Thymus (tissue), 11 donors: ENCODE results near the gene NEDD4. TPM values are rescaled to one million over a fixed set of nuclear protein-coding genes. Genes with fewer than 3 reads are reported as not detected.
"Not testable (repeated sequence)": the region's sequence is repeated elsewhere in the genome, so short reads cannot be mapped to it uniquely, and the experiment has no call there.

ENCODE experiments used
- DNase-seq, 9 donors: peaks; one replicate each; pipeline ENCODE4 v3.0.0-alpha.2; 2013; ENCODE audit warnings: low spot score in 9 of 9, low read depth in 6 of 9, missing footprints in 1 of 9
- H3K27ac ChIP-seq, 2 donors: one replicate each; pipeline ENCODE4 v1.5.1; 2013; ENCODE audit warnings: control low read depth in 1 of 2, low read depth in 1 of 2, low read length in 1 of 2, mild to moderate bottlenecking in 1 of 2, moderate library complexity in 1 of 2
- H3K27me3 ChIP-seq, 2 donors: one replicate each; pipeline ENCODE4 v1.5.1; 2013; ENCODE audit warnings: low read length in 1 of 2; ENCODE audit not compliant: control insufficient read depth in 2 of 2, insufficient read depth in 1 of 2
- H3K36me3 ChIP-seq, 2 donors: one replicate each; pipeline ENCODE4 v1.5.1; 2013; ENCODE audit warnings: low read length in 1 of 2, mild to moderate bottlenecking in 1 of 2, moderate library complexity in 1 of 2; ENCODE audit not compliant: control insufficient read depth in 2 of 2, insufficient read depth in 2 of 2
- H3K4me1 ChIP-seq, 2 donors: one replicate each; pipeline ENCODE4 v1.5.1; 2013; ENCODE audit warnings: low read length in 2 of 2; ENCODE audit not compliant: control insufficient read depth in 2 of 2, insufficient read depth in 2 of 2
- H3K4me3 ChIP-seq, 2 donors: one replicate each; pipeline ENCODE4 v1.5.1; 2013; ENCODE audit warnings: low read length in 2 of 2, control low read depth in 1 of 2, mild to moderate bottlenecking in 1 of 2
- H3K9me3 ChIP-seq, 2 donors: one replicate each; pipeline ENCODE4 v1.5.1; 2013; ENCODE audit warnings: low read length in 1 of 2, mild to moderate bottlenecking in 1 of 2; ENCODE audit not compliant: control insufficient read depth in 2 of 2, insufficient read depth in 1 of 2
- WGBS: extraction: QIAGEN DNeasy Blood & Tissue Kit; methylation state at CpG from one replicate; pipeline ENCODE4 v1.1.7; 2013; 5-methylcytosine and 5-hydroxymethylcytosine counted together
- polyA plus RNA-seq: library from polyadenylated mRNA; stranded (reverse); fragments of 200-250 nt; gene quantifications from one replicate; pipeline ENCODE4 v1.2.3, GENCODE V29; 2013
- total RNA-seq: library from RNA; stranded (reverse); fragments of 120-200 nt; gene quantifications from one replicate; pipeline ENCODE4 v1.2.4, GENCODE V29; 2013
- donor health status: healthy.

Gene NEDD4
- total and polyA plus RNA-seq, 2 donors = 4.4 to 8.8 TPM

GRCh38 chr15:55823191-55823670 is 170.2 kb downstream of the NEDD4 start:
- 82% methylated on average over 3 of the region's 3 CpGs for WGBS
- Histone ChIP-seq H3K27ac (no peak overlapping the region), H3K27me3 (no peaks in the 10 kb centered on the region), H3K4me1 (no peaks in the 10 kb centered on the region), H3K9me3 (no peaks in the 10 kb centered on the region), H3K36me3 (no peaks in the 10 kb centered on the region), H3K4me3 (no peak overlapping the region)
- no peak for DNase-seq

DNA sequence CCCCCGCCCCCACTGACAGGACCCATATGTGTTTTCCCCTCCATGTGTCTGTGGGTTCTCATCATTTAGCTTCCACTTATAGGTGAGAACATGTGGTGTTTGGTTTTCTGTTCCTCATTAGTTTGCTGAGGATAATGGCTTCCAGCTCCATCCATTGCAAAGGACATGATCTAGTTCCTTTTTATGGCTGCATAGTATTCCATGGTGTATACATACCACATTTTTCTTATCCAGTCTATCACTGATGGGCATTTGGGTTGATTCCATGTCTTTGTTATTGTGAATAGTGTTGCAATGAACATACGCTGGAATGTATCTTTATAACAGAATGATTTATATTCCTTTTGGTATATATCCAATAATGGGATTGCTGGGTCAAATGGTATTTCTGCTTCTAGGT is 171.7 kb downstream of the NEDD4 start:
- WGBS = 97% methylated on average over 2 of the region's 2 CpGs
- not testable (repeated sequence) for H3K4me1 ChIP-seq, H3K4me3 ChIP-seq, H3K27me3 ChIP-seq, H3K27ac ChIP-seq, H3K36me3 ChIP-seq, H3K9me3 ChIP-seq, DNase-seq

DNA sequence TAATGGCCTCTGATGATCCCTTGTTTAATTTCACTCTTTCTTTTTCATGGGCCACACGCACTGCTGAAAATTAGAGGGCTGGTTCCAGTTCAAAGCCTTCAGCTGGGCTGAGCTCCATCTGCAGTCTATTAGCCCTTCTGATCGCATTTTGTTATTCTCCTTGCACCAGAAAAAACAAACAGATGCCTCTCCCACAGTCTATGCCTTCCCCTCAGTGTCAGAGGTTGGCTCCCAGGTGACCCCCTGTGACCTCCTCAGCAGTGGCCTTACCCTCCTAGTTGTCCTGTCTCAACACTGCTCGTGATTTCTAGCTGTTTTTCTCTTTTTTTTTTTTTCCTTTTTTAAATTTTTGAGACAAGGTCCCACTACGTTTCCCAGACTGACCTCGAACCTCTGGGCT is 173.4 kb downstream of the NEDD4 start:
- WGBS = 97% methylated on average over 5 of the region's 5 CpGs

GRCh38 chr15:55819397-55820034 is 173.9 kb downstream of the NEDD4 start:
- no peaks in the 10 kb centered on the region for H3K36me3 ChIP-seq
- no peak overlapping the region for H3K27ac ChIP-seq
- no peaks in the 10 kb centered on the region for H3K27me3 ChIP-seq
- no peaks in the 10 kb centered on the region for H3K4me1 ChIP-seq
- 97% methylated on average over 10 of the region's 10 CpGs for WGBS
- no peaks in the 10 kb centered on the region for H3K9me3 ChIP-seq
- DNase-seq = no peak
- H3K4me3 ChIP-seq = no peak overlapping the region

More for the DNA sequence above, 173.4 kb downstream of the NEDD4 start:
- Histone ChIP-seq H3K4me3 (no peak overlapping the region), H3K36me3 (no peaks in the 10 kb centered on the region), H3K9me3 (no peaks in the 10 kb centered on the region), H3K27ac (no peak overlapping the region), H3K27me3 (no peaks in the 10 kb centered on the region), H3K4me1 (no peaks in the 10 kb centered on the region)
- no peak for DNase-seq

- Histone ChIP-seq H3K27me3 (no peaks in the 10 kb centered on the region), H3K4me3 (no peak overlapping the region), H3K27ac (no peak overlapping the region), H3K4me1 (no peaks in the 10 kb centered on the region), H3K36me3 (no peaks in the 10 kb centered on the region), H3K9me3 (no peaks in the 10 kb centered on the region)
- DNase-seq = no peak
These were observed 177.4 kb downstream of the NEDD4 start for GRCh38 chr15:55816017-55816416.

GRCh38 chr15:55802600-55803376 is 190.6 kb downstream of the NEDD4 start:
- no peaks in the 10 kb centered on the region for H3K4me1 ChIP-seq
- no peaks in the 10 kb centered on the region for H3K36me3 ChIP-seq
- 95% methylated on average over 5 of the region's 5 CpGs for WGBS
- no peaks in the 10 kb centered on the region for H3K27me3 ChIP-seq
- H3K27ac ChIP-seq = no peak overlapping the region
- no peak for DNase-seq
- no peaks in the 10 kb centered on the region for H3K9me3 ChIP-seq
- H3K4me3 ChIP-seq = no peak overlapping the region

DNA sequence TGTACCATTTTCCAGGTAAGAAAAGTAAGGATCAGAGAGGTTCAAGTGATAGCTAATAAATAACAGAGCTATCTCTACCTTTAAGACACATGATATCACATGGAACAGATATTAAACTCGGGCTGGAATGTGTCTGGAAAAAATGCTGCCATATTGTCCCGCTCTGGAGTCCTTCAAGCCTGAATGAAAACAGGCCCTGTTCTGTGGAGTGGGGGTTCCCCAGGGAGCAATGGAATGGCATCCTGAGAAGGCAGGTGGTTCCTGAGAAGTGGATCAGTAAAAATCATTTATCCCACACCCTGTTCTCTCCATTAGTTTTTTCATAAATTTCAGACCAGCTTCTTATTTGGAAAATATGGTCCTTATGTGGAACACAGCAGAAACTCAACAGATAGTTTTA is 193.2 kb downstream of the NEDD4 start:
- no peaks in the 10 kb centered on the region for H3K4me1 ChIP-seq
- WGBS = 91% methylated on average over 2 of the region's 2 CpGs
- no peaks in the 10 kb centered on the region for H3K27me3 ChIP-seq
- no peaks in the 10 kb centered on the region for H3K36me3 ChIP-seq
- H3K27ac ChIP-seq = no peak overlapping the region
- no peak overlapping the region for H3K4me3 ChIP-seq
- H3K9me3 ChIP-seq = no peaks in the 10 kb centered on the region
- DNase-seq = no peak

DNA sequence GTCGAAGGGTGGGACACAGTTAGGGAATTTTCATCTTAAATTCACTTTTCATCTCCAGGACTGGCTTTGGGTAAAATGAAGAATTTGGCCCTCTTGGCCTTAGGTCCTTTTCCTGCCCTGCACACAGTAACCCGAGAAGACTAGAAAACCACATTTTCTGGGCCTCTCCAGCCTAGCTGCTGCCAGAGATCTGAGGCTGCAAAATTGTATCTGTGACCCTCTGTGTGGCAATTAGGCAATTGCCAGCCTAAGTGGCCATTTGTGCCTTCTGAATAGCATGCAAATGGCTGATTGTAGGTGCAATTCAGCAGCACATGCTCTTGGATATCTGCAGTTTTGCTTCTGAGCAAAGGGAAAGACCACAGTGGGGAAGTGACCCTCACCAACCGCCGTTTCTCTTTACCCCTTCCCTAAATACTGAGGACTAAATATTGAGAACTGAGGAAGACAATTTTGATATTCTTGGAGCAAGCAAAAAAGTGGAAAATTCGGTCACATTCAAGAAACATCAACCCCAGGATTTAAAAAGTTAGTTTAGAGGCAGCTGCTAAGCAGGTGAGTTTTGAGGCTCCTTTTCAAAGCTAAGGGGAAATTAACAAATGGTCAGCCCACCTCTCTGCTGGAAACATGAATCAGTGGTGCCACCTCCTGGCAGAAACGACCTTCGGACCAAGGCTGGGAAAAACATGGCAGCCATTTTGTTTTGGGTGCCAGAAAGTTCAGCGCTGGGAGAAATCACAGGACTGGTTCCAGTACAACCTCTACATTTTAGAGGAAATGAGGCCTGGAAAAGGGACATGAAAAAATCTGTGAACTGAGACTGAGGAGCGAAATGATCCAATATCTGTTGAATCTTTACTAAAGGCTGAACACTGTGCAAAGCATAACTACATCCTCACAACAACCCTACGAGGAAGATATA is 193.9 kb downstream of the NEDD4 start:
- 63% methylated on average over 10 of the region's 10 CpGs for WGBS
- no peaks in the 10 kb centered on the region for H3K27me3 ChIP-seq
- no peak overlapping the region for H3K4me3 ChIP-seq
- no peaks in the 10 kb centered on the region for H3K9me3 ChIP-seq
- no peaks in the 10 kb centered on the region for H3K4me1 ChIP-seq
- no peaks in the 10 kb centered on the region for H3K36me3 ChIP-seq
- no peak overlapping the region for H3K27ac ChIP-seq
- DNase-seq = peak in 7 of 9 donors; percentile 6 to 57 (median 22)
